Placental pericyte (primary cell): ENCODE data around the gene PIGW. TPM values are rescaled to one million over a fixed set of nuclear protein-coding genes. Genes with fewer than 3 reads are reported as not detected.

Experiments used
- small RNA-seq: library from RNA; depleted of rRNA; stranded (forward); fragments of <200 nt; gene quantifications from one replicate; pipeline ENCODE3, GENCODE V24; 2012; ENCODE audit warnings: low replicate concordance
- total RNA-seq: library from RNA; depleted of rRNA; stranded (reverse); fragments of >200 nt; gene quantifications from 2 replicates; pipeline ENCODE4 v1.2.3, GENCODE V29; 2012

The PIGW gene
- 6.3 and 9.6 TPM in 2 replicates for total RNA-seq

GRCh38 chr17:36534840-36535668 lies at the start of gene PIGW, which contains the start of gene MYO19:
Gene PIGW (plus strand): TSS chr17:36534987. CDS start chr17:36537102, 2,115 bp downstream.
Gene MYO19 (minus strand): TSS chr17:36534868. CDS start chr17:36532538, 2,330 bp downstream.

GRCh38 chr17:36486204-36487194 lies 48.3 kb upstream of the PIGW start, which contains the start of gene ZNHIT3:
Gene ZNHIT3 (plus strand): TSS chr17:36486681. CDS start chr17:36486700, 19 bp downstream.

GRCh38 chr17:36544307-36545076 lies 9.7 kb downstream of the PIGW start, which contains the start of gene GGNBP2:
Gene GGNBP2 (plus strand): TSS chr17:36544919. CDS start chr17:36545725, 806 bp downstream.

Small RNA genes lying within 50 kb of the gene (small RNA-seq; reads per million reads assigned to genes)
- not detected for gene RNA5SP439

Other genes starting within 250 kb of the PIGW start
- not detected in 2 replicates for gene TBC1D3G, start 211.1 kb upstream of the PIGW start, total RNA-seq
- not detected in 2 replicates for gene TBC1D3H, start 146.6 kb upstream of the PIGW start, total RNA-seq
- gene ZNHIT3, start 48.3 kb upstream of the PIGW start, total RNA-seq = 23.6 and 29.3 TPM in 2 replicates
- gene MYO19, start 119 bp upstream of the PIGW start, total RNA-seq = 26.3 and 90.2 TPM in 2 replicates
- gene GGNBP2, start 9.9 kb downstream of the PIGW start, total RNA-seq = 67.6 and 72.2 TPM in 2 replicates
- 3.7 and 6.9 TPM in 2 replicates for gene DHRS11, start 56.9 kb downstream of the PIGW start, total RNA-seq
- gene MRM1, start 66.6 kb downstream of the PIGW start, total RNA-seq = 5.9 and 7.7 TPM in 2 replicates